ENCODE measurements around the gene FBLL1. TPM values are rescaled to one million over a fixed set of nuclear protein-coding genes. Genes with fewer than 3 reads are reported as not detected.

Gene FBLL1
- total RNA-seq (2014; rRNA removed; shearing (Covaris generic)) (6.0 and 7.1 TPM in 2 replicates), polyA plus RNA-seq (2016; fragmentation: Nextera tagmentation; extraction: Ambion mirVana) (2.3 and 4.3 TPM in 2 replicates)
- long read RNA-seq, result 0 reads

DNA sequence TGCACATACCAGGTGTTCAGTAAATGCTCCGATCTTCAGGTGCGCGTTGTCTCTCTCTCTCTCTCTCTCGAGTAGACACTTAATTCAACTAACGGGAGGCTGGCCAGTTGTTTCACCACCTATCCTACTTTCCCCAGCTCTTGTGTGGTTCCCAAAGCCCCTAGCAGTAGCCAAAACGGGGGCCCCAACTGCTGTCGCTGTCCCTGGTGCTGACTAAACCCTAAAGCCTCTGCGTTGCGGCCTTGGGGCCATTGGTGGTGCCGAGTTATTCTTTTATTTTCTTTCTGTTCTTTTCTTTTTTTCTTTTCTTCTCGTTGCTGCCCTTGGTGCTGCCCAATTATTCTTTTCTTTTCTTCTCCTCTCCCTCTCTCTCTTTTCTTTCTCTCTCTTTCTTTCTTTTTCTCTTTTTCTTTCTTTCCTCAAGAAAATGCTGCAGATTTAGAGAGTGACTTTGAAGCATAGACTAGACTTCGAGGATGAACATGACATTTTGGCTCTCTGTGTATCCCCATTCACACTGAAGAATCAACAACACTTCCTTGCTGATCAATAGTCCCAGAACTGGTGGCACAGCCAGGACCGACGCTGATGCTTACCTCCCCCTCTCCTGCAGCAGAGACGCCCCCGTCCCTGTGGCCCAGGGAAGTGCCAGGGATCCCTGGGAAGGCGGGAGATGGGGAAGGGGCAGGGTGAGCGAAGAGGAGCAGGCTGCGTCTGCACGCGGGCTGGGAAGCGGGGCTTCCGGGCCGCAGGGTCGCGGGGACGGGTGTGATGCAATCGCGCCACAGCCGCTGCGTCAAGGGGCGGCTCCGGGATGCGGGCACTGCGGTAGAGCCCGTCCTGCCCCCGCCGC lies at the start of gene FBLL1:
Gene FBLL1 (plus strand): TSS at position 785 of the 853 bp plus-strand sequence. CDS start 200 bp downstream, outside the sequence.
- peak within 1 kb of the TSS; percentile 83 for H3K4me3 Mint-ChIP-seq
- H3K9me3 Mint-ChIP-seq, result peaks cover 12% of the 10 kb centered on the region; the same call in 2 of the 3 replicates
- no peaks in the 10 kb centered on the region for H3K9me2 ChIP-seq (ENCODE audit: insufficient read depth)
- peaks cover 10% of the 10 kb centered on the region for H4K20me1 ChIP-seq (replicated peaks; ENCODE audit: insufficient read depth)
- peak within 1 kb of the TSS; percentile 56 for H3K4me3 ChIP-seq
- ATAC-seq (peak; percentile 77), DNase-seq (ENCODE audit: low spot score) (peak; percentile 93)
- peaks cover 27% of the 10 kb centered on the region for H3K27me3 Mint-ChIP-seq (ENCODE audit: insufficient read depth, low read depth, poor library complexity)
- H3K4me1 ChIP-seq (ENCODE audit: insufficient read depth), result peaks cover 21% of the 10 kb centered on the region
- no peak within 1 kb of the TSS for H3K27ac ChIP-seq (ENCODE audit: low read depth)
- 0 out of 2 replicates have a peak, but pooled peaks cover 7% of the 10 kb centered on the region for H3F3A ChIP-seq (replicated peaks; ENCODE audit: low read depth)
- H3K36me3 Mint-ChIP-seq (ENCODE audit: low read depth), result peaks cover 12% of the 10 kb centered on the region
- TF ChIP-seq, protein P1, sequence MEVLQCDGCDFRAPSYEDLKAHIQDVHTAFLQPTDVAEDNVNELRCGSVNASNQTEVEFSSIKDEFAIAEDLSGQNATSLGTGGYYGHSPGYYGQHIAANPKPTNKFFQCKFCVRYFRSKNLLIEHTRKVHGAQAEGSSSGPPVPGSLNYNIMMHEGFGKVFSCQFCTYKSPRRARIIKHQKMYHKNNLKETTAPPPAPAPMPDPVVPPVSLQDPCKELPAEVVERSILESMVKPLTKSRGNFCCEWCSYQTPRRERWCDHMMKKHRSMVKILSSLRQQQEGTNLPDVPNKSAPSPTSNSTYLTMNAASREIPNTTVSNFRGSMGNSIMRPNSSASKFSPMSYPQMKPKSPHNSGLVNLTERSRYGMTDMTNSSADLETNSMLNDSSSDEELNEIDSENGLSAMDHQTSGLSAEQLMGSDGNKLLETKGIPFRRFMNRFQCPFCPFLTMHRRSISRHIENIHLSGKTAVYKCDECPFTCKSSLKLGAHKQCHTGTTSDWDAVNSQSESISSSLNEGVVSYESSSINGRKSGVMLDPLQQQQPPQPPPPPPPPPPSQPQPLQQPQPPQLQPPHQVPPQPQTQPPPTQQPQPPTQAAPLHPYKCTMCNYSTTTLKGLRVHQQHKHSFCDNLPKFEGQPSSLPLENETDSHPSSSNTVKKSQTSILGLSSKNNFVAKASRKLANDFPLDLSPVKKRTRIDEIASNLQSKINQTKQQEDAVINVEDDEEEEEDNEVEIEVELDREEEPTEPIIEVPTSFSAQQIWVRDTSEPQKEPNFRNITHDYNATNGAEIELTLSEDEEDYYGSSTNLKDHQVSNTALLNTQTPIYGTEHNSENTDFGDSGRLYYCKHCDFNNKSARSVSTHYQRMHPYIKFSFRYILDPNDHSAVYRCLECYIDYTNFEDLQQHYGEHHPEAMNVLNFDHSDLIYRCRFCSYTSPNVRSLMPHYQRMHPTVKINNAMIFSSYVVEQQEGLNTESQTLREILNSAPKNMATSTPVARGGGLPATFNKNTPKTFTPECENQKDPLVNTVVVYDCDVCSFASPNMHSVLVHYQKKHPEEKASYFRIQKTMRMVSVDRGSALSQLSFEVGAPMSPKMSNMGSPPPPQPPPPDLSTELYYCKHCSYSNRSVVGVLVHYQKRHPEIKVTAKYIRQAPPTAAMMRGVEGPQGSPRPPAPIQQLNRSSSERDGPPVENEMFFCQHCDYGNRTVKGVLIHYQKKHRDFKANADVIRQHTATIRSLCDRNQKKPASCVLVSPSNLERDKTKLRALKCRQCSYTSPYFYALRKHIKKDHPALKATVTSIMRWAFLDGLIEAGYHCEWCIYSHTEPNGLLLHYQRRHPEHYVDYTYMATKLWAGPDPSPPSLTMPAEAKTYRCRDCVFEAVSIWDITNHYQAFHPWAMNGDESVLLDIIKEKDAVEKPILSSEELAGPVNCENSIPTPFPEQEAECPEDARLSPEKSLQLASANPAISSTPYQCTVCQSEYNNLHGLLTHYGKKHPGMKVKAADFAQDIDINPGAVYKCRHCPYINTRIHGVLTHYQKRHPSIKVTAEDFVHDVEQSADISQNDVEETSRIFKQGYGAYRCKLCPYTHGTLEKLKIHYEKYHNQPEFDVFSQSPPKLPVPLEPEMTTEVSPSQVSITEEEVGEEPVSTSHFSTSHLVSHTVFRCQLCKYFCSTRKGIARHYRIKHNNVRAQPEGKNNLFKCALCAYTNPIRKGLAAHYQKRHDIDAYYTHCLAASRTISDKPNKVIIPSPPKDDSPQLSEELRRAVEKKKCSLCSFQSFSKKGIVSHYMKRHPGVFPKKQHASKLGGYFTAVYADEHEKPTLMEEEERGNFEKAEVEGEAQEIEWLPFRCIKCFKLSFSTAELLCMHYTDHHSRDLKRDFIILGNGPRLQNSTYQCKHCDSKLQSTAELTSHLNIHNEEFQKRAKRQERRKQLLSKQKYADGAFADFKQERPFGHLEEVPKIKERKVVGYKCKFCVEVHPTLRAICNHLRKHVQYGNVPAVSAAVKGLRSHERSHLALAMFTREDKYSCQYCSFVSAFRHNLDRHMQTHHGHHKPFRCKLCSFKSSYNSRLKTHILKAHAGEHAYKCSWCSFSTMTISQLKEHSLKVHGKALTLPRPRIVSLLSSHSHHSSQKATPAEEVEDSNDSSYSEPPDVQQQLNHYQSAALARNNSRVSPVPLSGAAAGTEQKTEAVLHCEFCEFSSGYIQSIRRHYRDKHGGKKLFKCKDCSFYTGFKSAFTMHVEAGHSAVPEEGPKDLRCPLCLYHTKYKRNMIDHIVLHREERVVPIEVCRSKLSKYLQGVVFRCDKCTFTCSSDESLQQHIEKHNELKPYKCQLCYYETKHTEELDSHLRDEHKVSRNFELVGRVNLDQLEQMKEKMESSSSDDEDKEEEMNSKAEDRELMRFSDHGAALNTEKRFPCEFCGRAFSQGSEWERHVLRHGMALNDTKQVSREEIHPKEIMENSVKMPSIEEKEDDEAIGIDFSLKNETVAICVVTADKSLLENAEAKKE (CRISPR knock-in tag; IDR thresholded peaks at IDR 0.05), result no peak
- TF ChIP-seq EZH2phosphoT487 (IDR thresholded peaks at IDR 0.05; ENCODE audit: unreplicated experiment) (no peak), JUNB (IDR thresholded peaks at IDR 0.05; ENCODE audit: unreplicated experiment) (no peak), CREB1 (CRISPR knock-in tag; IDR thresholded peaks at IDR 0.05; ENCODE audit: low read depth) (peak; percentile 54; the same call in 1 of the 2 replicates), ZNF331 (CRISPR knock-in tag; IDR thresholded peaks at IDR 0.05; ENCODE audit: low read depth) (peak; percentile 31; the same call in 1 of the 2 replicates), ZNF114 (CRISPR knock-in tag; IDR thresholded peaks at IDR 0.05) (no peak), EZH2 (IDR thresholded peaks at IDR 0.05; ENCODE audit: low read depth, unreplicated experiment) (no peak), NANOG (IDR thresholded peaks at IDR 0.05; ENCODE audit: borderline replicate concordance) (no peak), POLR2AphosphoS5 (IDR thresholded peaks at IDR 0.05; ENCODE audit: low read depth) (peak; percentile 49; the same call in 1 of the 2 replicates)
- TF ChIP-seq, protein P2, sequence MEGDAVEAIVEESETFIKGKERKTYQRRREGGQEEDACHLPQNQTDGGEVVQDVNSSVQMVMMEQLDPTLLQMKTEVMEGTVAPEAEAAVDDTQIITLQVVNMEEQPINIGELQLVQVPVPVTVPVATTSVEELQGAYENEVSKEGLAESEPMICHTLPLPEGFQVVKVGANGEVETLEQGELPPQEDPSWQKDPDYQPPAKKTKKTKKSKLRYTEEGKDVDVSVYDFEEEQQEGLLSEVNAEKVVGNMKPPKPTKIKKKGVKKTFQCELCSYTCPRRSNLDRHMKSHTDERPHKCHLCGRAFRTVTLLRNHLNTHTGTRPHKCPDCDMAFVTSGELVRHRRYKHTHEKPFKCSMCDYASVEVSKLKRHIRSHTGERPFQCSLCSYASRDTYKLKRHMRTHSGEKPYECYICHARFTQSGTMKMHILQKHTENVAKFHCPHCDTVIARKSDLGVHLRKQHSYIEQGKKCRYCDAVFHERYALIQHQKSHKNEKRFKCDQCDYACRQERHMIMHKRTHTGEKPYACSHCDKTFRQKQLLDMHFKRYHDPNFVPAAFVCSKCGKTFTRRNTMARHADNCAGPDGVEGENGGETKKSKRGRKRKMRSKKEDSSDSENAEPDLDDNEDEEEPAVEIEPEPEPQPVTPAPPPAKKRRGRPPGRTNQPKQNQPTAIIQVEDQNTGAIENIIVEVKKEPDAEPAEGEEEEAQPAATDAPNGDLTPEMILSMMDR (conservative IDR thresholded peaks at IDR 0.05; ENCODE audit: low read depth in 2 of 2), result no peak
- TF ChIP-seq, protein P3, sequence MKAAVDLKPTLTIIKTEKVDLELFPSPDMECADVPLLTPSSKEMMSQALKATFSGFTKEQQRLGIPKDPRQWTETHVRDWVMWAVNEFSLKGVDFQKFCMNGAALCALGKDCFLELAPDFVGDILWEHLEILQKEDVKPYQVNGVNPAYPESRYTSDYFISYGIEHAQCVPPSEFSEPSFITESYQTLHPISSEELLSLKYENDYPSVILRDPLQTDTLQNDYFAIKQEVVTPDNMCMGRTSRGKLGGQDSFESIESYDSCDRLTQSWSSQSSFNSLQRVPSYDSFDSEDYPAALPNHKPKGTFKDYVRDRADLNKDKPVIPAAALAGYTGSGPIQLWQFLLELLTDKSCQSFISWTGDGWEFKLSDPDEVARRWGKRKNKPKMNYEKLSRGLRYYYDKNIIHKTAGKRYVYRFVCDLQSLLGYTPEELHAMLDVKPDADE (IDR thresholded peaks at IDR 0.05), result no peak
- TF ChIP-seq, protein P4, sequence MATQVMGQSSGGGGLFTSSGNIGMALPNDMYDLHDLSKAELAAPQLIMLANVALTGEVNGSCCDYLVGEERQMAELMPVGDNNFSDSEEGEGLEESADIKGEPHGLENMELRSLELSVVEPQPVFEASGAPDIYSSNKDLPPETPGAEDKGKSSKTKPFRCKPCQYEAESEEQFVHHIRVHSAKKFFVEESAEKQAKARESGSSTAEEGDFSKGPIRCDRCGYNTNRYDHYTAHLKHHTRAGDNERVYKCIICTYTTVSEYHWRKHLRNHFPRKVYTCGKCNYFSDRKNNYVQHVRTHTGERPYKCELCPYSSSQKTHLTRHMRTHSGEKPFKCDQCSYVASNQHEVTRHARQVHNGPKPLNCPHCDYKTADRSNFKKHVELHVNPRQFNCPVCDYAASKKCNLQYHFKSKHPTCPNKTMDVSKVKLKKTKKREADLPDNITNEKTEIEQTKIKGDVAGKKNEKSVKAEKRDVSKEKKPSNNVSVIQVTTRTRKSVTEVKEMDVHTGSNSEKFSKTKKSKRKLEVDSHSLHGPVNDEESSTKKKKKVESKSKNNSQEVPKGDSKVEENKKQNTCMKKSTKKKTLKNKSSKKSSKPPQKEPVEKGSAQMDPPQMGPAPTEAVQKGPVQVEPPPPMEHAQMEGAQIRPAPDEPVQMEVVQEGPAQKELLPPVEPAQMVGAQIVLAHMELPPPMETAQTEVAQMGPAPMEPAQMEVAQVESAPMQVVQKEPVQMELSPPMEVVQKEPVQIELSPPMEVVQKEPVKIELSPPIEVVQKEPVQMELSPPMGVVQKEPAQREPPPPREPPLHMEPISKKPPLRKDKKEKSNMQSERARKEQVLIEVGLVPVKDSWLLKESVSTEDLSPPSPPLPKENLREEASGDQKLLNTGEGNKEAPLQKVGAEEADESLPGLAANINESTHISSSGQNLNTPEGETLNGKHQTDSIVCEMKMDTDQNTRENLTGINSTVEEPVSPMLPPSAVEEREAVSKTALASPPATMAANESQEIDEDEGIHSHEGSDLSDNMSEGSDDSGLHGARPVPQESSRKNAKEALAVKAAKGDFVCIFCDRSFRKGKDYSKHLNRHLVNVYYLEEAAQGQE (IDR thresholded peaks at IDR 0.05; ENCODE audit: unreplicated experiment), result peak; percentile 93
- no peaks in the 10 kb centered on the region; the same call in 1 of the 2 replicates for H3K36me3 ChIP-seq (ENCODE audit: insufficient read depth)
- peak within 1 kb of the TSS; percentile 79 for H3K4me2 ChIP-seq
- H2AFZ ChIP-seq, result peak within 1 kb of the TSS; percentile 90
- H3K27me3 ChIP-seq (ENCODE audit: insufficient read depth), result peaks cover 26% of the 10 kb centered on the region
- no peak within 1 kb of the TSS for H3K27ac Mint-ChIP-seq
- H3K4me1 Mint-ChIP-seq, result peaks cover 35% of the 10 kb centered on the region; the same call in 2 of the 3 replicates
- no peaks in the 10 kb centered on the region for H3K79me2 ChIP-seq (replicated peaks; ENCODE audit: insufficient read depth)

Data from GM23338 (cell line).